ENCODE results near the gene PPIP5K1. TPM values are rescaled to one million over a fixed set of nuclear protein-coding genes. Genes with fewer than 3 reads are reported as not detected.

Gene PPIP5K1
- total RNA-seq, 1 experiment from 2014 or later: 62.4 TPM

DNA sequence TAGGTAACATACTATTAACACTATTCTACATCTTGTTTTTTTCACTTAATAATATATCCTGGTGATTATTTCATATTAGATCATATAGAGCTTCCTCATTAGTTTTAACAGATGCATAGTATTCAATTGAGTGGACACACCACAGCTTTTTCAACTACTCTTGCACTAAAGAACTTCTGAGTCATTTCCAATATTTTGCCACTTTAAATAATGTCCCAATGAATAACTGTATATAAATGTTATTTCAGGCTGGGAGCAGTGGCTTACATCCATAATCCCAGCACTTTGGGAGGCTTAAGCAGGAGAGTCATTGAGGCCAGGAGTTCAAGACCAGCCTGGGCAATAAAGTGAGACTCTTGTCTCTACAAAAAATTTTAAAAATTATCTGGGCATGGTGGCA lies 45.7 kb downstream of the PPIP5K1 start:
- BruUV-seq (replicated peaks): no TSS peak
- TF ChIP-seq, protein P1, sequence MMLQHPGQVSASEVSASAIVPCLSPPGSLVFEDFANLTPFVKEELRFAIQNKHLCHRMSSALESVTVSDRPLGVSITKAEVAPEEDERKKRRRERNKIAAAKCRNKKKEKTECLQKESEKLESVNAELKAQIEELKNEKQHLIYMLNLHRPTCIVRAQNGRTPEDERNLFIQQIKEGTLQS (IDR thresholded peaks at IDR 0.05): no peak
- intact Hi-C loops (cut with micrococcal nuclease): no loop called here
- Histone ChIP-seq H3K9me3 (ENCODE audit: control insufficient read depth in 1 of 2, insufficient read depth in 1 of 2, low read depth in 1 of 2, low read length in 2 of 2) (no peaks in the 10 kb centered on the region), H3K4me1 (ENCODE audit: control insufficient read depth in 1 of 2, insufficient read depth in 2 of 2, low read length in 2 of 2) (no peaks in the 10 kb centered on the region), H3K79me2 (ENCODE audit: insufficient read depth, low read length) (no peaks in the 10 kb centered on the region), H3K27ac (ENCODE audit: low read depth, low read length) (no peak overlapping the region), H3K4me2 (ENCODE audit: low read length) (no peak overlapping the region), H3K9me2 (ENCODE audit: insufficient read depth) (no peaks in the 10 kb centered on the region), H4K20me1 (ENCODE audit: insufficient read depth) (no peaks in the 10 kb centered on the region), H3K27me3 (ENCODE audit: insufficient read depth, low read length) (no peaks in the 10 kb centered on the region), H3K36me3 (ENCODE audit: control insufficient read depth in 1 of 2, insufficient read depth in 2 of 2, low read length in 2 of 2) (0 out of 4 replicates have a peak, but pooled peaks cover 0 to 6% of the 10 kb centered on the region in 2 experiments), H3K9ac (ENCODE audit: low read length) (no peak overlapping the region), H2AFZ (ENCODE audit: low read depth, low read length, poor library complexity, severe bottlenecking) (no peak overlapping the region), H3K4me3 (replicated peaks in 1 of 2; ENCODE audit: low read depth in 1 of 2, low read length in 2 of 2) (no peak overlapping the region)
- DNase-seq (ENCODE audit: low read depth, low spot score) (no peak), ATAC-seq (no peak)
- CTCF ChIA-PET: no interaction called here
- POLR2A ChIA-PET: no interaction called here
- RAD21 ChIA-PET (ENCODE audit: low non-redundant PET in 1 of 2, low total read pairs in 2 of 2, uncharacterized antibody in 2 of 2, unreplicated experiment in 2 of 2): no interaction called here

DNA sequence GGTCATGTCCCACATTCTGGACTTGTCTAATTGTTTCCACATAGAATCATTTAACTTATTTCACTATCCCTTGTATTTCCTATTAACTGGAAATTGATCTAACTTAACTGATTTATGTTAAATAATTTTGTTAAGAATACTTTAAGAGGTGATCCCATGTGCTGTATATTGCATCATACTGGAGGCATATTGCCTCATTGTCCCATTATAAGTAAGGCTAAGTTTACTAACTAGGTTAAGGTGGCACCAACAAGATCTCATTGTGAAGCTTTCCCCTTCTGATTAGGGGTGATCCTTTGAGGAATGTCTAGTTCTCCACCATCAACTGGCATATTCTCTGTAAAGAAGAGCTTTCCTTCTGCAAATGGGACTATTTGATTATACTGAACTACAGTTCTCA lies 48.2 kb downstream of the PPIP5K1 start:
- RAD21 ChIA-PET (ENCODE audit: low non-redundant PET in 1 of 2, low total read pairs in 2 of 2, uncharacterized antibody in 2 of 2, unreplicated experiment in 2 of 2): no interaction called here
- no peak overlapping the region for H3K4me2 ChIP-seq (ENCODE audit: low read length)
- H2AFZ ChIP-seq (ENCODE audit: low read depth, low read length, poor library complexity, severe bottlenecking): no peak overlapping the region
- no peaks in the 10 kb centered on the region for H3K79me2 ChIP-seq (ENCODE audit: insufficient read depth, low read length)
- no peak overlapping the region for H3K4me3 ChIP-seq (replicated peaks in 1 of 2; ENCODE audit: low read depth in 1 of 2, low read length in 2 of 2)
- H3K4me1 ChIP-seq (ENCODE audit: control insufficient read depth in 1 of 2, insufficient read depth in 2 of 2, low read length in 2 of 2): no peaks in the 10 kb centered on the region
- H3K27ac ChIP-seq (ENCODE audit: low read depth, low read length): no peak overlapping the region
- TF ChIP-seq CEBPB (IDR thresholded peaks at IDR 0.05; ENCODE audit: low read depth) (peak; percentile 82), TCF7L2 (IDR thresholded peaks at IDR 0.05; ENCODE audit: borderline replicate concordance, extremely low read depth, insufficient read depth, insufficient read length) (no peak), ELF1 (IDR thresholded peaks at IDR 0.05; ENCODE audit: borderline replicate concordance, low read depth) (no peak), POLR2AphosphoS5 (IDR thresholded peaks at IDR 0.05; ENCODE audit: low read depth, low read length) (no peak), YY1 (IDR thresholded peaks at IDR 0.05; ENCODE audit: extremely low read depth, insufficient replicate concordance, low read depth, low read length) (no peak), SRF (IDR thresholded peaks at IDR 0.05; ENCODE audit: low read depth) (no peak)
- TF ChIP-seq, protein P1 (IDR thresholded peaks at IDR 0.05): peak; percentile 56
- H3K9me3 ChIP-seq (ENCODE audit: control insufficient read depth in 1 of 2, insufficient read depth in 1 of 2, low read depth in 1 of 2, low read length in 2 of 2): no peaks in the 10 kb centered on the region
- CTCF ChIA-PET: interaction anchor here (1.0 to 1.4 kb wide), 2 partner anchors 27 to 31 kb away, joined by 4 to 7 read pairs; no protein-coding TSS in a partner anchor
- POLR2A ChIA-PET: no interaction called here
- no TSS peak for BruUV-seq (replicated peaks)
- H4K20me1 ChIP-seq (ENCODE audit: insufficient read depth): no peaks in the 10 kb centered on the region
- H3K9me2 ChIP-seq (ENCODE audit: insufficient read depth): no peaks in the 10 kb centered on the region
- no peak overlapping the region for H3K9ac ChIP-seq (ENCODE audit: low read length)
- DNase-seq (ENCODE audit: low read depth, low spot score) (no peak), ATAC-seq (no peak)
- no peaks in the 10 kb centered on the region for H3K36me3 ChIP-seq (ENCODE audit: control insufficient read depth in 1 of 2, insufficient read depth in 2 of 2, low read length in 2 of 2)
- no peaks in the 10 kb centered on the region for H3K27me3 ChIP-seq (ENCODE audit: insufficient read depth, low read length)
- intact Hi-C loops (cut with micrococcal nuclease): no loop called here
